ENCODE results near the gene CFAP46. TPM values are rescaled to one million over a fixed set of nuclear protein-coding genes. Genes with fewer than 3 reads are reported as not detected.
"Not testable (repeated sequence)": the region's sequence is repeated elsewhere in the genome, so short reads cannot be mapped to it uniquely, and the experiment has no call there.

The CFAP46 gene
- total RNA-seq, 1 donor from 2014 or later: 3.0 TPM

DNA sequence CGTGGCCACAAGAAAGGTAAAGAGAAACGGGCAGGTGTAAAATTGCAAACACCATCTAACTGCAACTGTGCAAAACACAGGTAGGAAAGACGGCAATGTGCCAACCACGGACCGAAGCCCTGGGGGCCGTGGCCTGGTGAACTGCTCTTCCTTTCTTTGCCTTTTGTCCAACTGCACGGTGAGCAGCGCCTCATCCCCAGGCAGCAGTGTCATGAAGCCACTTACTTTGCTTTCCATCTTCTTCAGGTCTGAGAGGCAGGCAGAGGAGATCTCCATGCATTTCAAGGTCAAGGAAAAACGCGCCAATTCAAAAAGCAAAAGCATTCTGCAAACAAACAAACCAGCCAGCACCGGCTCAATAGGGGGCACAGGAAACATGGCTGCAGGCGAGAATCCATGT, 12.9 kb downstream of the CFAP46 start:
- no peak for DNase-seq (ENCODE audit: low read depth, low spot score)

DNA sequence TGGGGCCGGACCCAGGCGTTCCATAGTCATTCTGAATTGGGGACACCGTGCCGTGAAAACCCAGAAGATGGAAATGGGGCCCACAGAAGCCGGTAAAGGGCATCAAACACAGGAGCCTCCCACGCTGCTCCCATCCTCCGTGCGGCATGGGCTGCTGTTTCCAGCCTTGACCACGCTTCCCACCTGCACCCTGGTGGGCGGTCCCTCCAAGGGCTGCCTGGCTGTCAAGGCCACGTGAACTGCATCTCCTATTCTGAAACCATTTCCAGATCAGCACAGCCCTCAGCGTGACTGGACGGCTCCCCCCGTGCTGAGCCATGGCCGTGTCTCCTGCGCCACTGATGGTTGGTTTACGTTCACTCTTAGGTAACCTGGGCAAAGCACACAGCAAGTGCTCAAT, 14.1 kb downstream of the CFAP46 start:
- no peak for DNase-seq (ENCODE audit: low read depth, low spot score)

DNA sequence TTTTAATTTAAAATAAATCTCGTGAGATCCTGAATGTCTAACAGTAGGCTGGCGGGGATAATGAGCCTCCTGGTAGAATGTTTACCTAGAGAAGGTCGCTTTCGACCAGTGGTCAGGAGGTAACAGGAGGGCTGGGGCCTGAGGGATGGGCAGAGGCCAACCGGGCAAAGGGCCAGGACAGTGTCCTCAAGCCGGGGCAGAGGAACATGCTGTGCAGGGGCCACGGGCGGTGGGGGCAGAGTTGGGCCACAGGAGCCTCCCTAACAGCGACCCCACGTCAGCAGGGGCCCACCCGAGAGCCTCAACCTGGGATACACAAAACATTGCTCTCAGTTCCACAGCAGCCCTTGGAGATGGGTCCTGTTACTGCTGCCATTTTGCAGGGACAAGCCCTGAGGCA, 14.5 kb downstream of the CFAP46 start:
- DNase-seq (ENCODE audit: low read depth, low spot score): no peak

DNA sequence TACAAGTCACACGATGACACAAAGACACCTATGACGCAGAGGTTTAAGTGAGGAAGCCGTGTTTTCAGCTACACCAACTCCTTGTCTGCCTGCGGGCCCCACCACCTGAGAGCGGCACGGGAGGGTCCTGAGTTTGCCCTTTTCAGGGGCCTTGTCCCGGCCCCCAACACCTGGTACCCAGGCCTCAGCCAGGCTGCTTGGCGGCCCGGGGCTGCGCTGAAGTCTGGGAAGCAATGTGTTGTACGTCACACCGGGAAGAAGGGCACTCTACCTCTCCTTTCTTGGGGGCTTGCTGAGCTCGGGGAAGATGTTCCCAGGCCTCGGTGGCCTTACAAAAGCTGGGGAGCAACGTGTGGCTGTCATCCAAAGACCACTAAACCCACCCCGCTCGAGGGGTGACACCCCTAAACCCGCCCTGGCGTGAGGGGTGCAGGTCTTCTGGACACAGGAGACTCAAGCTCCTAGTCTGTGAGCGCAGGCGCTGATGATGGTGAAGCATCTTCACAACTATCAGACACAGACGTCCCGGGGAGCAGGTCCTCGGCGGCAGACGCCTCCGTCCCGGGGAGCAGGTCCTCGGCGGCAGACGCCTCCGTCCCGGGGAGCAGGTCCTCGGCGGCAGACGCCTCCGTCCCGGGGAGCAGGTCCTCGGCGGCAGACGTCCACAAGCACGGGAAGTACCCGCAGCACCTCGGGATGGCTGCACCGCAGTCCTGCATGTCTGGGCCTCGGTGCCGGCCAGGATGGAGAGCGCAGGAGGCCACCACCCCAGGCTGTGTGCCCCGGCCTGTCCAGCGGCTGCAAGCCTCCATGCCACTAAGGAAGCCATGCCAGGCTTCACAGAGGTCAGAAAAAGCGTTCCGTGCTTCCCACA, 15.4 kb downstream of the CFAP46 start:
- DNase-seq (ENCODE audit: low read depth, low spot score): no peak

DNA sequence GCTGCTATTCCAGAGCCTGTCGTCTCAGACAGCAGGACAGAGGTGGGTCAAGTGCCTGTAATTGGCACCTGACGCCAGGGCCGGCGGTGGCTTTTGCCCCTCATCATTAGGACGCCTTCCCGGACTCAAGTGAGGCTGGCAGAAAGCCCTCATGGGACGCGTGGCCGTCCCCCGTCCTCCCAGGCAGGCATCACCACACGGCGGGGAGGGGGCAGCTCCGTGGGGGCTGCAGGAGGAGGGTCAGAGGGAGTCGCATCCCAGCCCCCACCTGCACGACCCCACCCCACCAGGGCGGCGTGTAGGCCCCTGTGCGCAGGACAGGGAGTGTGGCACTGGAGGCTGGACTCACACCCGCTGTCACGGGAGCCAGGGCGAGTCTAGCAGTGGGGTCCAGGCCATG, 16.3 kb downstream of the CFAP46 start:
- DNase-seq (ENCODE audit: low read depth, low spot score): no peak

DNA sequence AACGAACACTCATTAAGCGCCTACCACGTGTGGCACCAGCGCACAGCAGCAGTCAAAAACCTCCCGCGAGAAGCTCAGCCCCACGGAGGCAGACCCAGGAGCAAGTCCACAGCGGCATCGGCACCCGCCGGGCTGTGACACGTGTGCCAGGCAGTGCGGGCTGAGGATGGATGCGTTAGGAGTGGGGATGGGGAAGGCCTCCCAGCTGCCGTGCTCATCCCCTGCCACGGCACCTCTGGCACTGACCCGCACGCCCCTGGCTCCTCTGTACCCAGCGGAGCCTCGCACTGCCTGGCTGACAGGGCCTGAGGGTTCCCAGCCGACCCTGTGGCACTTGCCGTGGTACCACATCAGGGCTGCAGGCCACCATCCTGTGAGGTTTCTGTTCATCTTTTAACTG, 16.8 kb downstream of the CFAP46 start:
- no peak for DNase-seq (ENCODE audit: low read depth, low spot score)

DNA sequence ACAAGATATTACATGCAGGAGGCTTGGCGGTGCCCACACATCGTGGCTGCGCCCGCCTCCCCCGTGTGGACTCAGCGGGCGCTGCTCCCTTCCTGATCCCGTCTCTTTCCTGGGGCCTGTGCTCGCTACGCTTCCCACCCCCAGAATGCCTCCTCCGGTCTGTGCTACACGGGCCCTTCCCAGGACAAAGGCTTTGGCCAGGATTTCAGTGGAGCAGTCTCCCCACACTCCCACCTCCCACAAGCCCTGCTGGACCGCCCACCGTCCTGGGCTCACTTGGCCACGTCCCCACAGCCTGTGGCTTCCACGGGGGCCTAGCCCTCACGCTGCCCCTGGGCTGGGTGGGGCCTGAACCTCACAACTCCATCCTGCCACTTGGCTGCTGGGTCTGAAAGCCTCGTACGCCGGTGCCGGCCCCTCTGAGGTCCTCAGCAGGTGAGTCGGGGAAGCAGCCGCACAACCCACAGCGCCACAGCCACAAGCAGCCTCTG, 17.3 kb downstream of the CFAP46 start:
- DNase-seq (ENCODE audit: low read depth, low spot score): no peak

DNA sequence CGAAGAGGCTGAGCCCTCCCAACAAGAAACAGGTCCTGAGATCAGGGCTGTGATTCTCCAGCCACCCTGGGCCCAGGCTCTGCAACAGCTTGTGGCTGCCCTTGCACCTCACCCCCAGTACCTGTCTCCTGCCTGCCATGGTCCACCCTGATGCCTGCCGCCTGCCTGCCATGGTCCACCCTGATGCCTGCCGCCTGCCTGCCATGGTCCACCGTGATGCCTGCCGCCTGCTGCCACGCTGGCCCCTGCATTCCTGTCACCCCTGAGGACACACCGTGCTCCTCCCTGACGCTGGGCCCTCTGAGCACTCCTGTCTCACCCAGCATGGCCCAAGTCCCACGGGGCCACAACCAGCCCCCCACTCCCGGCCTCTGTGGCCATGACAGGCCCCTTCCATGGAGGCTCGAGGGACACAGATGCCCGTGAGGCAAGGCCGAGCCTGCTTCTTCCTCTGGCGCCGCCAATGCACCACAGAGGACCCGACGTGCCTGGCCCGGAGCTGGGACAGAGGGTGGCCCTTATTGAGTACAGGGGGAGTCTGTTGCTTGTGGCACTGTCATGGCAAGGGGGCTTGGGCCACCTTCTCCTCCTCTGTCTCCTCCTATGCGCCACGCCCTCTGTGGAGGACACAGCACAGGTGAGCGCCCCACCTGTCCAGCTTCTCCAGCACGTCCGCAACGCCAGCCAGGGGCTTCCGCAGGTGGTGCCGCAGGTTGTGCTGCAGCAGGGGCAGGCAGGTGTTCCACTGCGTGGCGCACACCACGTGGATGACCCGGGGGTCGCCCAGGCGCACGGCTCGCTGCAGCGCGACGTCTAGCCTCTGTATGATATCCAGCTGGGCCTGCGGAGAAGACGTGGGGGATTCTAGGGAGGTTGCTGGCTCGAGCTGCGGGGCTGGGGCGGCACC, 18.1 kb downstream of the CFAP46 start:
- no peak for DNase-seq (ENCODE audit: low read depth, low spot score)

DNA sequence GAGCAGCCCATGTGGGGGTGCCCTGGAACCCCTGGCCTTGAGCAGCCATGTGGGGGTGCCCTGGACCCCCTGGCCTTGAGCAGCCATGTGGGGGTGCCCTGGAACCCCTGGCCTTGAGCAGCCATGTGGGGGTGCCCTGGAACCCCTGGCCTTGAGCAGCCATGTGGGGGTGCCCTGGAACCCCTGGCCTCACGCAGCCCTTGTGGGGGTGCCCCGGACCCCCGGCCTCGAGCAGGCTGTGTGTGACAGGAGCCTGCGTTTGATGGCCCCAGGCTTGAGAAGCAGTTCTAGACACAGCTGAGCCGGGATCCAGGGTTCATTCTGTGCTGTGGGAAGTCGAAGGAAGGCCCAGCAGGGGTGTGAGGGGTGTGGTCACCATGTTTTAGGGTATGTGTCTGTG, 19.0 kb downstream of the CFAP46 start:
- DNase-seq (ENCODE audit: low read depth, low spot score): not testable (repeated sequence)

DNA sequence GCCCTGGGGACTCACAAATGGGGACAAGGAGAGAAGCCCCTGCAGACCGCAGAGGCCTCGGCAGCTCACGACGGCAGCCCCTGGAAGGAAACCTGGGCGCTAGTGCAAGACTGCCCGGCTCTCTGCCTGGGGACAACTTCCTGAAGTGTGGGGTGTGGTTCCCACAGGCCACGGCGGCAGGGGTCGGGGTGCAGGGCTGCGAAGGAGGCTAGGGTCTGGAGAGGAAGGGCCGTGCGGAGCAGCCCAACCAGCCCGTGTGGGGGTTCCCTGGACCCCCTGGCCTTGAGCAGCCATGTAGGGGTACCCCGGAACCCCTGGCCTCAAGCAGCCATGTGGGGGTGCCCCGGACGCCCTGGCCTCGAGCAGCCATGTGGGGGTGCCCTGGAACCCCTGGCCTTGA, 19.5 kb downstream of the CFAP46 start:
- no peak for DNase-seq (ENCODE audit: low read depth, low spot score)

DNA sequence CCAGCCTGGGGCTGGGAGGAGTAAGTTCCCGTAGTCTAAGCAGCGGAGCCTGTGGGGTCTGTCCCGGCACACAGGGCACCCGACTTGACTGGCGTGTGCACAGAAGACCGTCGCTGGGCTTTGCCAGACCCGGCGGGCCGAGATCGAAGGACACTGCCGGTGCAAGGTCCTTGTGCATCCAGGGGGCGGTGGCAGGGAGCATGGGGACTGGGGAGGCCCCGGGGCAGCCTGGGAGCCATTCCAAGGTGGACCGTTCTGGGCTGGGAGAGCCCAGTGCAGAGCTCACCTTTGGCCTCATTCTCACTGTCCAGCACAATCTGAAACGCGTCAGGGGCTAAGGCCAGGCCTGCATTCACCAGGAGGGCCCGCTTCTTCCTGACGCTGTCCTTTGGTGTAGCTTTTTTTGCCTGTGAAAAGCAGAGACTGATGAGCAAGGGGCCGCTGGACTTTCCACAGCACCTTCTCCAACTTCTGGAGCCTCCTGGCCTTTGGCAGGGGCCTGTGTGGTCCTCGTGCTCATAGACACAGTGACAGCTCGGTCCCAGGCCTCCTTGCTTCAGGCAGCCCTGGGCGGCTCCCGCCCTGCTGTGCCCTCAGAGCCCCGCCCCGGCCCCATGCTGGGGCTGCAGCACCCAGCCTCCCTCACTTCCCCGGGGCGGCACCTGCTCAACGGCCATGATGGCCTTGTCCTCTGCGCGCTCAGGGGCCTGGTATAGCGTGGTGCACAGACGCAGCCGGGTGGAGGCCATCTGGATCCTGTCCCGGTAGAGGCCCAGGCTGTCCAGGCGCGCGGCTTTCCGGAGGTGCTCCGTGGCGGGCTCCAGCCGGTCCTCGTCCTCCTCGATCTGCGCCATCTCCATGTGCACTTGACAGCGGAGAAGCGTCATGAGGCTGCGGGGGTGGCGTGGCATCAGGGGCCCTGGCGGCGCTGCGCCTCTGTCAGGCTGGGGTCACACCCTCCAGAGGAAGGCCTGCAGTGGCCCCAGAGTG, 20.3 kb downstream of the CFAP46 start:
- no peak for DNase-seq (ENCODE audit: low read depth, low spot score)

DNA sequence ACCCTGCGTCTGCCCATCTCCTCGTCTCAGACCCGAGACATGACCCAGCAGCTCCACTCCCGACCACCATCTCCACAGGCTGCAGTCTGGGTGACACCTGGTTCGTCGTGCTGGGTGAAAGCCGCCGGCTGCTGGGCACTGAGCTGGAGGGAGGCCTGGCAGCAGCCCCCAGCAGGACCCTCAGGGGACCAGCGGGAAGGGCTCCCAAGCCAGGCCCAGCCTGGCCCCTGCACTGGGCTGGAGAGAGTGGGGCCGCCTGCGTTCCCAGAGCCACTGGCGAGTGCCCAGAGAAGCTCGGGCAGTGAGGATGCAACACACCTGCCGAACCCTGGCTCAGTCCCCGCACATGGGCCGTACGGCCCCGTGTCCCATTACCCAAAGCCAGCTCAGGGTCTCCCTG, 21.3 kb downstream of the CFAP46 start:
- DNase-seq (ENCODE audit: low read depth, low spot score): no peak

DNA sequence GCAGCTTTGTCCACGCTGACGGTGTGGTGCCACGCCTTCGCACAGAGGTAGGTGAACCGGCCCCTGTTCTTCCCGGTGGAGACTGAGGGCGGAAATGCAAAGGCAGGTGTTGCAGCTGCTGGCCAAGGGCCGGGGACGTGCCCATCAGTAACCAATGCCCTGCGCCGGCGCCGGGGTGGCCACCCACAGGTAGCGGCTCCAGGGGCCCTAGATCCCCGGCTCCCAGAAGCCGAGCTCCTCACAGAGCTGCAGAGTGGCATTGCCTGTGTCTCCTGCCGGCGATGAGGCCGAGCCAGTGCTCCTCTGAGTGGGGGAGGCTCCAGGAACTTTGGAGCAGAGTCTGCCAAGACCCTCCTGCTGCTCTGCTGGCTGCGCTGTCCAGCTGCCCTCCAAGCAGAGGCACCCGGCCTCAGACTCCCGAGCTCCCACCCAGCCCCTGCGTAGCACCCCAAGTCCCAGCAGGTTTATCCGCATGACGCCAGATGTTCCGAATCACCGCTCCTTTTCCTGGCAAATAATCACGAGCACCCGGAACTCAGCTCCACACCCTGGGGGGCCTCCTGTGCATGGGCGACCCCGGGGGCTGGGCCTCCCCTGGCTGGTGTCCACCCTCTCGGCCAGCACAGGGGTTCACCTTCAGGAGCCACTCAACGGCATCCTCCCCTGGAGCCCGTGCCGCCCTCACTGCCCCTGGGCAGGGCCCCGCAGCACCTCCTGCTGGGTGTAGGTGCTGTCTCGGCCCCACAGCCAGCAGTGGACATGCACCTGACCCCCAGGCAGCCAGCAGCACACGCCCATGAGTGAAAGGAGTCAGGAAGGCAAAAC, 22.1 kb downstream of the CFAP46 start:
- DNase-seq (ENCODE audit: low read depth, low spot score): no peak

DNA sequence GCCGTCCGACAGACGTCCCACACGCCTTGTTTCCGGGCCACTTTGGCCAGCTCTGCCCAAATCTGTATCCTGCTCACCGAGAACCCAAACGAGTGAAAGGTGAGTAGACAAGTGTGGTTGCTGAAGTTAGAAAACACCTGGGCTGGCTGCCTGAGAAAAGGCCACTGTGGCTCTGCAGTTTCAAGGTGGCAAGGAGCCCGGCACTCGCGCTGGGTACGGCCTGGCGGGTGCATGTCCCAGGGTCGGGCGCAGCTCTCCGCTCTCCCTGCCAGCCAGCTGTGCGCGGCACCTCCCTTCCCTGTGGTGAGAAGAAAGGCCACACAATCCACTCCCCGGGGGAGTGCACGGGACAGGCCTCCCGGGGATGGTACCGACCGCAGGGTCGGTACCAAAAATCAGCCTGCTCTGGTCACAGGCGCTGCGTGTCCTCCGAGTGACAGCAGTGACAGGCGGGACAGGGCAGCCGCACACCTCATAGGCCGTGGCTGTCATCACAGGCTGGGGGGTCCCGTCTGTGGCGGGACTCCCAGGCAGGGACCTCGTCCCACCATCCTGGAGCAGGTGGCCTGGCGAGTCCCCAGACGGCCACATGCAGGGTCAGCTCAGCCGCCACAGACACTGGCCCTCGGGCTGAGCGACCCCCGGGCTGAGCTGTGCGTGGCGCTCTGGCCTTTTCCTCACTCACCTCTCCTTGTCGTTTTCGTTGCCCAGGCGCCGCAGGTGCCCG, 22.8 kb downstream of the CFAP46 start:
- DNase-seq (ENCODE audit: low read depth, low spot score): no peak

DNA sequence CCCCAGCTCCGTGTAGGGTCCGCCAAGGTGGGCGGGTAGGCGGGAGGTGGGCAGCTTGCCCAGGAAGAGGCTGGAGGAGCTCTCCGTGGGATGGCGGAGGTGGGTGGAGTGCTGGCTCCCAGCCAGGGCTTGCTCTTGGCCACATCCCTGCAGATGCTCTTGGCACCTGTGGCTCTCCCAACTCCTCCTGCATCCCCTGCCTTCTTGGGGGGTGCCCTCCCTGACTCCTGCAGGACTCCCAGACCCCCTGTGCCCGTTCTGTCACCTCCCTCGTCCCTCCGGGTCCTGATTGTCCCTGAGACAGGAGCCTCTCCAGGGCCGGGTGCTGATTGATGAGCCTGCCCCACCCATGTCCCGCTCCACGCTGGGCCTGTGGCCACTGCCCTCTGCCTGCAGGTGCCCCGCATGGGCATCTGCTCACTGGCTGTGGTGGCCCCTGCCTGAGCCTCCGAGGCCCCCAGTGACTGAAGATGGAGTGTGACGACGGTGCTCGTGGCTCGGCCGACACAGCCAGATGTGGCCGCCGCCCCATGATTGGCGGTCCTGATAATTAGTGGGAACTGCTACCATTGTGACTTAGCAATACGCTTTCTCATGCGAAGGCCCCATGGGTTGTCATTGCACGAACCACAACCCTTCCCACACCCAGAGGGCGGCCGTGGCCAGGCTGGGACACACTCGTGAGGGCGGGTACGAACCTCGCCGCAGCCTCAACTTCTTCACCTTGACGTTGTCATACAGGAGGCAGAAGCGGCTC, 23.6 kb downstream of the CFAP46 start:
- DNase-seq (ENCODE audit: low read depth, low spot score): no peak

DNA sequence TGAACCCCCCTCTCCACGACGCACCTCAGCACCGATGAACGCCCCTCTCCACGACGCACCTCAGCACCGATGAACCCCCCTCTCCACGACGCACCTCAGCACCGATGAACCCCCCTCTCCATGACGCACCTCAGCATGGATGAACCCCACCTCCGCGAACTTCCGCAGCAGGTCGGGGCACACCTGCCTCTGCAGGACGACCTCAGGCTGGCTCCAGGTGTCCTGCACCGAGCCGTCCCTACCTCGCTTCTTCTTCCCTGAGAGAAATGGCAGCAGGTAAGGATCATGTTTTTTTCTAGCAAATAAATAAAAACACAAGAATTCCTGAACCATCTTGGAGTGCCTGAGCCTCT, 24.1 kb downstream of the CFAP46 start:
- DNase-seq (ENCODE audit: low read depth, low spot score): no peak

DNA sequence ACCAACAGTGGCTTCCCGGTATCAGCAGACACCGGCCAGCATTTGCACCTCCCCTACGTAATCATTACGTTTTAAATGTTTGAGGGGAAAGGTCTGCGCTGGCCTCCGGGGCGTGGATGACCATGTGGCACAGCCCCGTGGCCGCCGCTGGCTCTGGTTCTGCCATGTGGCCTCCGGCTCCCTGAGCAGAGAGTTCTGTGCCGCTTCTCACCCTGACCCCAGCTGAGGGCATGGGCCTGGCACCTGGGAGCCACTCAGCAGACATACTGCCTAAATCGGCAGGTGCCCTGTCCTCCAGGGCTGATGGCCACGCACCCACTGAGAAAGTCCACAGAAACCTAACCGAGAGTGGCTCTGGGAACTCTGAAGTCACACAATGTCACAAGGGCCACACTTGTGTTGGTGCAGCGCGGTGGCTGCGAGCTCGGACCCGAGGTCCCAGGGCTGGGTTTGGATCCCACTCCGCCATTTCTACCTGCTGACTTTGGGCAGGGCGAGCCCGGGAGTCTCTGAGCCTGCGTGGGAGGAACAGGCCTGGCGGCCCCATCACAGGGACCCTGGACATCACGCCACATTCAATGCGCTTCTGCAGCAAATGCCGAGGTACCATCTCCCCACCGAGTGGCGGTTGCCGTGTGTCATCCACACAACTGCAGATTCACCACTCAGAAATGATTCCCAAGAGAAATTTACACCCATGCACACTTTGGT, 25.3 kb downstream of the CFAP46 start:
- DNase-seq (ENCODE audit: low read depth, low spot score): no peak

DNA sequence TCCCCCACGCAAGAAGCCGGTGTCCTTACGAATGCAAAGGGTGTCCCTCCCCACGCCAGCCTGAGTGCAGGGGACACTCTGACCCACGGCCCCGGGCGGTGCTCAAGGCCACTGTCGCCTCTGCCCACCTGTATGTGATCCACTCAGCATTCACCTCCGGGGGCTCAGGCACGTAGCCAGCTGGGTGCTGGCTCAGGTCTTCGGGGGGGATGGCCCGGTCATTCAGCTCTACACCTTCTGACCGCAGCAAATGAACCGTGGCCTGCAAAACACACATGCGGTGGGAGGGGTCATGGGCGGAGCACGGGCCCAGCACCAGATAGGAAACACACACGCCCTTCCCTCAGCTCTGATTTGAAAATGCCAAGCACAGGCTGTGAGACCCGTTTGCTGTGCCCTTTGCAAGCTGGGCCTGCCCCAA, 25.9 kb downstream of the CFAP46 start:
- DNase-seq (ENCODE audit: low read depth, low spot score): no peak
